ENCODE data around the gene KIDINS220. TPM values are rescaled to one million over a fixed set of nuclear protein-coding genes. Genes with fewer than 3 reads are reported as not detected.
A peak's percentile ranks its signal among the peaks of the same experiment; 100 is the strongest.

Gene KIDINS220
- total RNA-seq, 2 donors from 2014 or later = 36.1 to 49.9 TPM

GRCh38 chr2:8699839-8700238, 137.6 kb downstream of the KIDINS220 start:
- Histone ChIP-seq H3K4me1 (no peaks in the 10 kb centered on the region), H3K27me3 (no peaks in the 10 kb centered on the region), H3K4me3 (no peak overlapping the region), H3K36me3 (no peaks in the 10 kb centered on the region), H3K9me3 (no peaks in the 10 kb centered on the region), H3K27ac (no peak overlapping the region)
- DNase-seq (ENCODE audit: low spot score) = no peak
- TF ChIP-seq, protein P1, sequence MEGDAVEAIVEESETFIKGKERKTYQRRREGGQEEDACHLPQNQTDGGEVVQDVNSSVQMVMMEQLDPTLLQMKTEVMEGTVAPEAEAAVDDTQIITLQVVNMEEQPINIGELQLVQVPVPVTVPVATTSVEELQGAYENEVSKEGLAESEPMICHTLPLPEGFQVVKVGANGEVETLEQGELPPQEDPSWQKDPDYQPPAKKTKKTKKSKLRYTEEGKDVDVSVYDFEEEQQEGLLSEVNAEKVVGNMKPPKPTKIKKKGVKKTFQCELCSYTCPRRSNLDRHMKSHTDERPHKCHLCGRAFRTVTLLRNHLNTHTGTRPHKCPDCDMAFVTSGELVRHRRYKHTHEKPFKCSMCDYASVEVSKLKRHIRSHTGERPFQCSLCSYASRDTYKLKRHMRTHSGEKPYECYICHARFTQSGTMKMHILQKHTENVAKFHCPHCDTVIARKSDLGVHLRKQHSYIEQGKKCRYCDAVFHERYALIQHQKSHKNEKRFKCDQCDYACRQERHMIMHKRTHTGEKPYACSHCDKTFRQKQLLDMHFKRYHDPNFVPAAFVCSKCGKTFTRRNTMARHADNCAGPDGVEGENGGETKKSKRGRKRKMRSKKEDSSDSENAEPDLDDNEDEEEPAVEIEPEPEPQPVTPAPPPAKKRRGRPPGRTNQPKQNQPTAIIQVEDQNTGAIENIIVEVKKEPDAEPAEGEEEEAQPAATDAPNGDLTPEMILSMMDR (IDR thresholded peaks at IDR 0.05) = no peak

- Histone ChIP-seq H3K4me3 (no peak overlapping the region), H3K27ac (no peak overlapping the region), H3K9me3 (no peaks in the 10 kb centered on the region), H3K36me3 (no peaks in the 10 kb centered on the region), H3K4me1 (peaks cover 0 to 9% of the 10 kb centered on the region in 2 donors), H3K27me3 (no peaks in the 10 kb centered on the region)
- DNase-seq (ENCODE audit: low spot score) = no peak
- TF ChIP-seq, protein P1 (IDR thresholded peaks at IDR 0.05) = no peak
Measured at GRCh38 chr2:8697190-8697589, 140.2 kb downstream of the KIDINS220 start.

DNA sequence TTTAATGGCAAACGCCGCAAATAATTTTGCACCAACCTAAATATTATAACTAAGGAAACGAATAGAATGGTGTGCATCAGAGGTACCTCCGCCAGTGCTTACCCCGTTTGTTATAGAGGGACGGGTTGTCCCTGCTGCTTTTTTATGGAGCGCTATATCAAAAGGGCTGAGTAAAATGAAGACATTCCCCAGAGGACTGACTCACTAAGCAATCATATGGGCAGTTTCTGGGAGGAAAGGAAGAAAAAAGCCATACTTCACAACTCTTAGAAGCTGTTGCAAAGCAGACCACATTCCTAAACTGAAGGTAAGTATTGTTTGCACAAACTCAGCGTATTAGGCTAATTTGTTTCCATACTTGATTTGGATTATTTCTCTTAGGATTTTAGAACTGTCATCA, 142.7 kb downstream of the KIDINS220 start:
- H3K4me3 ChIP-seq = no peak overlapping the region
- no peak overlapping the region for H3K27ac ChIP-seq
- H3K27me3 ChIP-seq = no peaks in the 10 kb centered on the region
- TF ChIP-seq, protein P1 (IDR thresholded peaks at IDR 0.05) = no peak
- H3K9me3 ChIP-seq = no peaks in the 10 kb centered on the region
- H3K4me1 ChIP-seq = peaks cover 0 to 9% of the 10 kb centered on the region in 2 donors
- H3K36me3 ChIP-seq = no peaks in the 10 kb centered on the region
- no peak for DNase-seq (ENCODE audit: low spot score)

DNA sequence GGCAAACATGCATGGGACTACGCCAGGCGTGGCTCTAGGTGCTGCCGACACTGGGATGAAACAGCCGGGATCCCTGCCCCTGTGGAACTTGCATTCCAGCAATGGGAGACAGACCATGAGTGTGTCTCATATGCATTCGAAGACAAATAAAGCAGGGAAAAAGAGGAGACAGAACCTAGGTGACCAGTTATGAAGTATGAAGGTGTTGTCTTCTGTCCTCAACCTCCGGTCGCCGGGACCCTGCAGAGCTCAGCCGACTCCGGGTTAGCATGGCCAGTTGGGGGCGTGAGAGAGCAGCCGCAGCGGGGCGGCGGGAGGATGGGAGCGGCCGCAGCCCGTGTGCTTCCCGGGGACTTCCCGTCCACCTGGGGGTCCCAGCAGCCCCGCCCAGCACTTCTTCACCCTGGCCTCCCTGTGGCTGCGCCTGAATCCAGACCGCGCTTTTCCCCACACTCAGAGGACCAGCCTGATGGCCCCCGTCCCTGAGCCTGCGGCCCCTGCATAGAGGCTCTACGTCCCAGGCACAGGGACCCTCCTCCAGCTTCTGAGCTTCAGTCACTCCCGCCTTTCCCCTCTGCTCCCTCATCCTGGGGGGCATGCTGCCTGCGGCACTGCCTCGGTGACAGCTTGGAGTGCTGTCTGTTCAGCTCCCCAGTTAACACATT, 144.1 kb downstream of the KIDINS220 start:
- Histone ChIP-seq H3K4me1 (peaks cover 0 to 9% of the 10 kb centered on the region in 2 donors), H3K4me3 (peak overlapping the region in 1 of 2 donors; percentile 32), H3K36me3 (no peaks in the 10 kb centered on the region), H3K9me3 (no peaks in the 10 kb centered on the region), H3K27me3 (no peaks in the 10 kb centered on the region), H3K27ac (no peak overlapping the region)
- TF ChIP-seq, protein P1 (IDR thresholded peaks at IDR 0.05) = peak; percentile 36 to 78
- no peak for DNase-seq (ENCODE audit: low spot score)

- no peak overlapping the region for H3K4me3 ChIP-seq
- no peak overlapping the region for H3K27ac ChIP-seq
- DNase-seq (ENCODE audit: low spot score) = no peak
- H3K4me1 ChIP-seq = peaks cover 0 to 9% of the 10 kb centered on the region in 2 donors
- TF ChIP-seq, protein P1 (IDR thresholded peaks at IDR 0.05) = no peak
- H3K9me3 ChIP-seq = no peaks in the 10 kb centered on the region
- H3K36me3 ChIP-seq = no peaks in the 10 kb centered on the region
- no peaks in the 10 kb centered on the region for H3K27me3 ChIP-seq
Measured at GRCh38 chr2:8692783-8693156, 144.6 kb downstream of the KIDINS220 start.

Measured in right atrium auricular region (tissue), 2 donors.